Neuronal stem cell (in vitro differentiated cells): ENCODE results near the gene KCNK4.

ENCODE experiments used
- DNase-seq: peaks from one replicate; pipeline ENCODE4 v3.0.0-alpha.2; 2013; ENCODE audit warnings: low spot score
- H2AFZ ChIP-seq: one replicate; pipeline ENCODE4 v1.6.1; 2013; ENCODE audit warnings: mild to moderate bottlenecking, low read length, inconsistent platforms
- H2AK5ac ChIP-seq: 2 replicates; pipeline ENCODE4 v1.6.1; 2013; ENCODE audit warnings: low read depth, mild to moderate bottlenecking, inconsistent platforms, low read length, moderate library complexity, mixed read lengths
- H2BK120ac ChIP-seq: 2 replicates; pipeline ENCODE4 v1.6.1; 2013; ENCODE audit warnings: low read depth, mild to moderate bottlenecking, inconsistent platforms, low read length, moderate library complexity, mixed read lengths
- H2BK12ac ChIP-seq: one replicate; pipeline ENCODE4 v1.6.1; 2013; ENCODE audit warnings: low read length, inconsistent platforms
- H2BK15ac ChIP-seq: 2 replicates; pipeline ENCODE4 v1.6.1; 2013; ENCODE audit warnings: mild to moderate bottlenecking, low read length, inconsistent platforms, mixed read lengths
- H2BK5ac ChIP-seq: one replicate; pipeline ENCODE4 v1.6.1; 2013; ENCODE audit warnings: inconsistent platforms, mild to moderate bottlenecking, low read length, moderate library complexity
- H3K14ac ChIP-seq: one replicate; pipeline ENCODE4 v1.6.1; 2013; ENCODE audit warnings: low read length, inconsistent platforms
- H3K18ac ChIP-seq: 2 replicates; pipeline ENCODE4 v1.6.1; 2013; ENCODE audit warnings: low read length, inconsistent platforms
- H3K23ac ChIP-seq: 2 replicates; pipeline ENCODE4 v1.6.1; 2013; ENCODE audit warnings: low read depth, mild to moderate bottlenecking, mixed read lengths, low read length, inconsistent platforms; ENCODE audit not compliant: poor library complexity
- H3K27ac ChIP-seq: replicated peaks from 3 replicates; pipeline ENCODE4 v1.5.1; 2013; ENCODE audit warnings: low read length, inconsistent platforms
- H3K27me3 ChIP-seq, 3 experiments: 2 replicates each; pipeline ENCODE4 v1.6.1; 2013; ENCODE audit warnings: low read length in 3 of 3, mild to moderate bottlenecking in 2 of 3, inconsistent platforms in 1 of 3, low read depth in 1 of 3, mixed read lengths in 1 of 3, moderate library complexity in 1 of 3; ENCODE audit not compliant: control insufficient read depth in 3 of 3, insufficient read depth in 3 of 3
- H3K36me3 ChIP-seq, 2 donors: replicated peaks in 1 of 2; 2 replicates each; pipeline ENCODE4 v1.6.1; 2013; ENCODE audit warnings: low read length in 2 of 2; ENCODE audit not compliant: control insufficient read depth in 2 of 2, insufficient read depth in 2 of 2
- H3K4ac ChIP-seq: 2 replicates; pipeline ENCODE4 v1.6.1; 2013; ENCODE audit warnings: inconsistent platforms, mild to moderate bottlenecking, low read length, moderate library complexity
- H3K4me1 ChIP-seq, 2 donors: 1 replicate in 1 of 2; 2 replicates in 1 of 2; pipeline ENCODE4 v1.6.1; 2013; ENCODE audit warnings: low read length in 2 of 2, low read depth in 1 of 2; ENCODE audit not compliant: control insufficient read depth in 2 of 2, insufficient read depth in 1 of 2
- H3K4me2 ChIP-seq: one replicate; pipeline ENCODE4 v1.6.1; 2013; ENCODE audit warnings: mild to moderate bottlenecking, low read length, inconsistent platforms; ENCODE audit not compliant: insufficient read depth, poor library complexity, severe bottlenecking
- H3K4me3 ChIP-seq, 2 donors: 2 replicates each; pipeline ENCODE4 v1.5.1; 2013; ENCODE audit warnings: low read length in 2 of 2, mild to moderate bottlenecking in 2 of 2, inconsistent platforms in 1 of 2, moderate library complexity in 1 of 2
- H3K79me1 ChIP-seq: one replicate; pipeline ENCODE4 v1.6.1; 2013; ENCODE audit warnings: low read depth, mild to moderate bottlenecking, inconsistent platforms, low read length, moderate library complexity
- H3K9ac ChIP-seq: one replicate; pipeline ENCODE4 v1.6.1; 2013; ENCODE audit warnings: mild to moderate bottlenecking, low read depth, low read length, inconsistent platforms; ENCODE audit not compliant: poor library complexity
- H3K9me3 ChIP-seq, 2 donors: replicated peaks in 1 of 2; 2 replicates each; pipeline versions ENCODE3 to v1.6.1; 2013; ENCODE audit warnings: low read length in 2 of 2, mild to moderate bottlenecking in 2 of 2, inconsistent platforms in 1 of 2, low read depth in 1 of 2, mixed read lengths in 1 of 2, moderate library complexity in 1 of 2; ENCODE audit not compliant: control insufficient read depth in 2 of 2, insufficient read depth in 1 of 2
- H4K8ac ChIP-seq: one replicate; pipeline ENCODE4 v1.6.1; 2013; ENCODE audit warnings: low read depth, mild to moderate bottlenecking, inconsistent platforms, low read length, moderate library complexity
- H4K91ac ChIP-seq: one replicate; pipeline ENCODE4 v1.6.1; 2013; ENCODE audit warnings: low read length, low read depth, mild to moderate bottlenecking, inconsistent platforms; ENCODE audit not compliant: poor library complexity
- WGBS, 2 donors: extraction: QIAGEN DNeasy Blood & Tissue Kit; methylation state at CpG; one replicate each; pipeline ENCODE4 v1.1.7; 2013; ENCODE audit warnings: missing lambda C conversion rate in 2 of 2, mixed read lengths in 1 of 2; ENCODE audit not compliant: insufficient read length in 2 of 2, insufficient replicate concordance in 1 of 2; ENCODE audit errors: extremely low coverage in 2 of 2; 5-methylcytosine and 5-hydroxymethylcytosine counted together

The KCNK4 gene

DNA sequence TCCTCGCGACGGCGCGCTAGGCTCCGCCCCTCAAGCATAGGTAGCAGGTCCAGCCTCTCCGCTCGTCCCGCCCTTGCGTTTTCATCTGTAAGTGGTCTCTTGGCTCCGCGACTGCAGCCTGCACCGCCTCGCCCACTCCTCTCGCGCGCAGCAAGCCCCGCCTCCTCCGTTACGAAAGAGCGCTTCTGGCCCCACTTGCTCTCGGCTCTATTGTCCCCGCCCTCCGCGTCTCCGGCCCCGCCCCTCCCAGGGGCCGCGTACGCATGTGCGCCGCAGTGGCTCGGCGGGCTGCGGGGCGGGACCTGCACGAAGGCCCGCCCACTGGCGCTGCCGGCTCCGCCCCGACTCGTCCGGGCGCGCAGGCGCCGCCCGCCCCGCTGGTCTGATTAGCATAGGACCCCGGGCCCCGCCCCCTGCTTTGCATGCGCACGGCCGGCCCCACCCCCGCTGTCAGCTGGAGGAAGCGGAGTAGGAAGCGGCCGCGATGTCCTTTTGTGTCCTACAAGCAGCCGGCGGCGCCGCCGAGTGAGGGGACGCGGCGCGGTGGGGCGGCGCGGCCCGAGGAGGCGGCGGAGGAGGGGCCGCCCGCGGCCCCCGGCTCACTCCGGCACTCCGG is 14.1 kb downstream of the KCNK4 start, which contains the start of gene ESRRA:
Gene ESRRA, plus strand, starts transcription at position 450 of the 616 bp plus-strand sequence. CDS start 1,656 bp downstream, outside the sequence.
- Histone ChIP-seq H3K79me1 (peaks cover 10% of the 10 kb centered on the region), H3K4me3 (peak within 1 kb of the TSS; percentile 88 to 92), H3K14ac (peak within 1 kb of the TSS; percentile 71), H2AK5ac (peak within 1 kb of the TSS; percentile 77), H3K9me3 (no peaks in the 10 kb centered on the region), H2BK12ac (peak within 1 kb of the TSS; percentile 75), H2BK5ac (peak within 1 kb of the TSS; percentile 42), H3K27ac (peak within 1 kb of the TSS; percentile 84), H2BK15ac (peak within 1 kb of the TSS; percentile 79), H3K18ac (peak within 1 kb of the TSS; percentile 98), H3K4ac (no peak within 1 kb of the TSS), H2AFZ (peak within 1 kb of the TSS; percentile 94), H2BK120ac (no peak within 1 kb of the TSS), H4K8ac (no peak within 1 kb of the TSS), H3K9ac (peak within 1 kb of the TSS; percentile 97), H3K4me2 (peak within 1 kb of the TSS; percentile 93), H3K36me3 (peaks cover 3 to 6% of the 10 kb centered on the region in 2 donors), H4K91ac (no peak within 1 kb of the TSS), H3K23ac (peak within 1 kb of the TSS; percentile 95), H3K27me3 (peaks cover 5 to 25% (median 12%) of the 10 kb centered on the region in 3 experiments), H3K4me1 (peaks cover 12 to 16% of the 10 kb centered on the region in 2 donors)
- peak; percentile 99 for DNase-seq
- no CpG with 5 or more reads among the region's 81 CpGs for WGBS, 2 donors

DNA sequence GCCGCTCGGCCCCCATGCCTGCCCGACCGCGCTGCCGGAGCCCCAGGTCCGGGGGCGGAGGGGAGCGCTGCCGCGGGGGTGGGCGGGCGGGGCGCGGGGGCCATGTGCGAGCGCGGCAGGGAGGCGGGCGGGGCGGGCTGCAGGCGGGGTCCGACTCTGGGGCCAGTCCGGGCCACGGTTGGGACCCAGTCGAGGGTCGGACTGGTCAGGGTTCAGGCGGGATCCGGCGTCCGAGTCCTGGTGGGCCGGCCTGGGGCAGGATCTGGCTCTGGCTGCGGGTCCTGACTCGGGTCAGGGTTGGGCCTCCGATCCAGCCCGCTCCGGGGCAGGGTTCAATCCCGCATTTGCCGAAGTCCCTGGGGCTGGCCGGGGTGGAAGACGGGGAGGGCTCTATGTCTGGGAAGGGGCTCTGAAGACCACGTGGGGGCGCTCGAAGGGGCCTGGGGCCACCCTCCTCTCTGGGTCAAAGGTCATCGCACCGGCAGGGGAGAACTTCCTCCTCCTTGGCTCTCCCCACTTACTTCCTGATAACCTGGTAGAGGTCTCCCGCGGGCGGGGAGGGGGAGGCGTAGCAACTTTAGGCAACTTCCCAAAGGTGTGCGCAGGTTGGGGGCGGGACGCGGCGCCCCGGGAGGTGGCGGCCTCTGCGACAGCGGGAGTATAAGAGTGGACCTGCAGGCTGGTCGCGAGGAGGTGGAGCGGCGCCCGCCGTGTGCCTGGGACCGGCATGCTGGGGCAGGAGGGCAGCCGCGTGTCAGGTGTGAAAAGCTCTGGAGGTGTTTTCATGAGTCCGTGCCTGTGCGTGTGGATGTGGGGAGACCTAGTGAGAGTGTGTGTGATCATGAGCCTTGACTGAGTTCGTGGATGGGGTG is 14.8 kb downstream of the KCNK4 start:
- peak overlapping the region; percentile 98 for H3K18ac ChIP-seq
- peak overlapping the region; percentile 84 for H3K27ac ChIP-seq
- H3K79me1 ChIP-seq, result peaks cover 10% of the 10 kb centered on the region
- peak overlapping the region; percentile 71 for H3K14ac ChIP-seq
- no peaks in the 10 kb centered on the region for H3K9me3 ChIP-seq
- peaks cover 0 to 17% (median 5%) of the 10 kb centered on the region in 3 experiments for H3K27me3 ChIP-seq
- H4K91ac ChIP-seq, result no peak overlapping the region
- peak overlapping the region; percentile 88 to 92 for H3K4me3 ChIP-seq
- no peak overlapping the region for H2AK5ac ChIP-seq
- H4K8ac ChIP-seq, result no peak overlapping the region
- peak overlapping the region; percentile 95 for H3K23ac ChIP-seq
- H2BK12ac ChIP-seq, result peak overlapping the region; percentile 75
- H3K4me2 ChIP-seq, result peak overlapping the region; percentile 91
- peak overlapping the region; percentile 3 for H2BK15ac ChIP-seq
- peak; percentile 67 for DNase-seq
- peak overlapping the region; percentile 94 for H2AFZ ChIP-seq
- H3K9ac ChIP-seq, result peak overlapping the region; percentile 97
- peak overlapping the region; percentile 7 for H2BK5ac ChIP-seq
- H3K36me3 ChIP-seq, result peaks cover 3 to 9% of the 10 kb centered on the region in 2 donors
- no CpG with 5 or more reads among the region's 71 CpGs for WGBS, 2 donors
- H2BK120ac ChIP-seq, result no peak overlapping the region
- no peak overlapping the region for H3K4ac ChIP-seq
- peaks cover 9 to 12% of the 10 kb centered on the region in 2 donors for H3K4me1 ChIP-seq

DNA sequence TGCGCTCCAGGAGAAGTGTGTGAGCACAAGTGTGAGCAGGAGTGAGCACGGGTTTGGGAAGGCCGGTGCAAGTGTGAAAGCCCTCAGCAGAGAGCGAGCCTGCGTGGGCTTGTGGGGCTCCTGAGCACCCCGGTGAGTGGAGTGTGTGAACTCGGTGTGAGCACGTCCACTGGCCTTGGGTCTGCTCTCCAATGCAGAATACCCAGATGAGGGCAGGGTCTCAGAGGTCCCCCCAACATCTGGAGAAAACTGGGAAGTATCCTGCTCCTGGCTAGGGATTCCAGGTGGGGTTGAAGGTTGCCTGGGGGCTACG is 15.4 kb downstream of the KCNK4 start:
- Histone ChIP-seq H3K9ac (peak overlapping the region; percentile 97), H3K4ac (no peak overlapping the region), H4K91ac (no peak overlapping the region), H3K36me3 (peaks cover 3 to 10% of the 10 kb centered on the region in 2 donors), H2BK12ac (peak overlapping the region; percentile 75), H2AK5ac (no peak overlapping the region), H3K4me3 (peak overlapping the region; percentile 88 to 92), H2AFZ (peak overlapping the region; percentile 94), H3K4me2 (peak overlapping the region; percentile 91), H3K14ac (no peak overlapping the region), H3K9me3 (no peaks in the 10 kb centered on the region), H3K18ac (peak overlapping the region; percentile 82), H3K27ac (no peak overlapping the region), H3K4me1 (peaks cover 9 to 12% of the 10 kb centered on the region in 2 donors), H2BK120ac (no peak overlapping the region), H3K23ac (peak overlapping the region; percentile 95), H2BK15ac (peak overlapping the region; percentile 3), H3K27me3 (peaks cover 0 to 17% (median 5%) of the 10 kb centered on the region in 3 experiments), H2BK5ac (peak overlapping the region; percentile 7), H4K8ac (no peak overlapping the region), H3K79me1 (peaks cover 10% of the 10 kb centered on the region)
- WGBS, 2 donors, result no CpG with 5 or more reads among the region's 9 CpGs
- no peak for DNase-seq
